H1 (cell line): ENCODE measurements around the gene SEC14L5. TPM values are rescaled to one million over a fixed set of nuclear protein-coding genes. Genes with fewer than 3 reads are reported as not detected.

Experiments used
- CBX8 ChIP-seq: fragments of 300-800, 300-1000 bp; sonication (generic); IDR thresholded peaks from 2 replicates; pipeline ENCODE4 v1.7.1; 2016; ENCODE audit warnings: low read depth, low read length, borderline replicate concordance
- CHD1 ChIP-seq: IDR thresholded peaks from 2 replicates; pipeline ENCODE4 v1.6.1; 2012; ENCODE audit warnings: low read depth, low read length, improper control_type of control experiment
- CTBP2 ChIP-seq: IDR thresholded peaks from 2 replicates; pipeline ENCODE4 v1.7.0; 2011; ENCODE audit warnings: borderline replicate concordance, mild to moderate bottlenecking, moderate library complexity, mixed read lengths, low read length; ENCODE audit not compliant: insufficient read depth, insufficient read length
- CTCF ChIP-seq, 3 experiments: IDR thresholded peaks; 1 replicate in 2 of 3; 2 replicates in 1 of 3; pipeline versions ENCODE4 v1.5.1 to v1.6.1; 2011; ENCODE audit warnings: low read length in 3 of 3, mild to moderate bottlenecking in 3 of 3, inconsistent platforms in 2 of 3, low read depth in 1 of 3, moderate library complexity in 1 of 3; ENCODE audit not compliant: insufficient read depth in 1 of 3; ENCODE audit errors: control extremely low read depth in 1 of 3
- EZH2 ChIP-seq: fragments of 200-600 bp; sonication (generic); IDR thresholded peaks from 2 replicates; pipeline ENCODE4 v1.7.1; 2012; ENCODE audit warnings: low read depth, mild to moderate bottlenecking, moderate library complexity, low read length, inconsistent platforms; ENCODE audit not compliant: severe bottlenecking
- GTF2F1 ChIP-seq: IDR thresholded peaks from 2 replicates; pipeline ENCODE4 v1.6.1; 2012; ENCODE audit warnings: low read depth, low read length, improper control_type of control experiment, borderline replicate concordance
- SAP30 ChIP-seq: fragments of 300-600 bp; sonication (generic); IDR thresholded peaks from 2 replicates; pipeline ENCODE4 v1.7.1; 2012; ENCODE audit warnings: low read length, moderate library complexity, mild to moderate bottlenecking, inconsistent platforms; ENCODE audit not compliant: insufficient read depth, insufficient replicate concordance
- polyA plus RNA-seq, 7 experiments: library from polyadenylated mRNA; depleted of rRNA in 3 of 7; stranded (reverse) in 5 of 7; unstranded in 2 of 7; fragments of >200 nt in 5 of 7; fragments of 200-250 nt in 2 of 7; gene quantifications; 1 replicate in 5 of 7; 2 replicates in 1 of 7; 4 replicates in 1 of 7; pipeline versions ENCODE4 v1.2.1 to v1.2.3, GENCODE V29; 2011 to 2013; ENCODE audit warnings: missing spikeins in 2 of 7, mixed read lengths in 2 of 7
- total RNA-seq: library from RNA; stranded (reverse); fragmentation: NEBNext Ultra II Directional; extraction: Animal tissue kit (Norgen Biotek cat#: 25700); gene quantifications from 2 replicates; pipeline ENCODE4 v1.2.1, GENCODE V29; 2021

SEC14L5 gene
- total and polyA plus RNA-seq, 2 of the 8 experiments (the other 6 are each of a cell fraction or from before 2014, with no cell fraction given): 1.9 to 3.0 TPM

DNA sequence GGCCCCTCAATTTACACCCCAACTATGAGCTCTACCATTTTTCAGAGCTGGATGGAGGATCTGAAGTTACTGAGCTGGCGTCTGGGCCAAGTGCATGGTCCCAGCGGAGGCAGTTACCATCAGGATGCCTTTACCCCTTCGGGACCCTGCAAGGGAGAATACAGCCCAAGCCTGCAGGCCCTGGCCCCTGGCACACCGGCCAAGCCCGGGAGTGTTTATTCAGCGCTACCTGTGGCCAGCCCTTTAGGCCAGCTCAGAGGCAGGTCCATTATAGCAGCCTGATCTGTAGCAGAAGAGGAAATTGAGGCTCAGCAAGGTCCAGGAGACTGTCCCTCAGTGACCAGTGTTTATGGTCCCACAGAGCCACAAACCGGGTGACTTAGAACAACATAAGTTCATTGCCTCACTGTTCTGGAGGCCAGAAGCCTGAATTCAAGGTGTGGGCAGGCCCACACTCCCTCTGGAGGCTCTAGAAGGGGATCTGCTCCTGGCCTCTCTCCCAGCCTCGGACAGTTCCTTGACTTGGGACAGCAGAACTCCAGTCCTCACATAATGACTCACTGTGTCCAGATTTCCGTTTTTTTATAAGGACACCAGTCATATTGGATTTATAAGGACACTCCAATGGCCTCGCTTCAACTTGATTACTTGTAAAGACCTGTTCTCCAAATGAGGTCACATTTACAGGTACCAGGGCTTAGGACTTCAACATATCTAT, 8.8 kb downstream of the SEC14L5 start (continued):
- no peak for TF ChIP-seq CTBP2
- TF ChIP-seq EZH2: no peak
- TF ChIP-seq SAP30: no peak
- TF ChIP-seq CHD1: no peak
- no peak for TF ChIP-seq CTCF (IDR thresholded peaks at IDR 0.05; ENCODE audit: control extremely low read depth in 1 of 3, insufficient read depth in 1 of 3, low read depth in 1 of 3, low read length in 3 of 3)
- TF ChIP-seq CBX8: no peak
- TF ChIP-seq GTF2F1: no peak
